GM21737 (cell line): ENCODE results near the gene IL2RG.

ENCODE experiments used
- ATAC-seq: cut with Tn5 transposase; IDR thresholded peaks from one replicate; pipeline ENCODE4 v1.9.1; 2021; ENCODE audit warnings: mild to moderate bottlenecking, moderate library complexity; ENCODE audit not compliant: unreplicated experiment

IL2RG gene

DNA sequence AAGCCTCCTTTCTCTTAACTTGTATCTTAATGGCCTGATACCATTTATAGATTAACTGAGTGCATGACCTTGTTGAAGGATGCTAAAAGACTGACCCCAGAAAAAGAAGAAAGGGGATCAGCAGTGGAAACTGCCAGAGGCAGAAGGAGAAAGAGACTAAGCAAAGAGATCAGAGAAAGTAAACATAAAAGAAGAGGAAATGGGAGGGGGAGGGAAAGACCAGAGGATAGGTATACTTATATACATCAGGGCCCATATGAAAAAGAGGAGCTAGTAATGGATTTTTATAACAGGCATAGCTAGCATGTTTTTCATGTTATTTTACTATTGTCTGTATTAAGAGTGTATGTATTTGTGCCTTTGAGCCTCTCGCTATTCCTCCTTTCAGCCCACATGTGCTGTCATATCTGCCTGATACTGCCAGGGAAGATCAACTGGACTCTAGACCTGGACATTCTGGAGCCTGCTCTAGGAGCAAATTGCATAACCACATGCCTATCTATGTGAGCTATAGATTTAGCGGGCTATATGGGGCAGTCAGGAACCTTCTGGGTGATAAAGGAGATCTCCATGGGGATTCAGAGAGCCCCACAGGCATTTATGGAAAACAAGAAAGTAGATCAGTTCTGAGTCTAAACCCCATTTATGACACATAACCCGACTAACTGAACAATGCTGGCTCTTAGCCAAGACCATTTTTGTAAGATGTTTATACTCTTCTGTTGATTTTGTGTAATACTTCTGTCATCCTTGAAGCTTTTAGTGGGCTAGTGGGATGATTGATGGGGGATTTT, 29.9 kb downstream of the IL2RG start:
- no peak for ATAC-seq

- ATAC-seq = no peak
These were observed 40.8 kb downstream of the IL2RG start for GRCh38 chrX:71070531-71070930.

GRCh38 chrX:71068044-71068918, 43.1 kb downstream of the IL2RG start, which contains the start of gene SNX12:
Gene SNX12, minus strand, starts transcription at chrX:71068334. Its CDS starts 28 bp downstream, at chrX:71068306.
- ATAC-seq = peak; percentile 94

DNA sequence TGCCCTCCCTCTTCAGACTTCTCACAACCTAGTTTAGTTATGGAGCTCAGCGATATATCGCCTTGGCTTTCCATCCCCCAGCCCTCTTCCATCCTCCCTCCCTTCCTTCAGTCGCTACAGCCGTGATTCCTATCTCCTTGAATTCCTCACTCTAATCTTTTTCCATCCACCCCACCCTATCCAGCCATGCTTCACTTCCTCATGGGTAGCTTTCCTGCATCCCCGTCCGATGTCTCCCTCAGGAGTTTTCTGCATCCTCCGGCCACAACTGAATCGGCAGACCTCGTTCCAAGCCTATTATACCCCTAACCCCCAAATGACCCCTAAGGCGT, 43.7 kb downstream of the IL2RG start:
- no peak for ATAC-seq

DNA sequence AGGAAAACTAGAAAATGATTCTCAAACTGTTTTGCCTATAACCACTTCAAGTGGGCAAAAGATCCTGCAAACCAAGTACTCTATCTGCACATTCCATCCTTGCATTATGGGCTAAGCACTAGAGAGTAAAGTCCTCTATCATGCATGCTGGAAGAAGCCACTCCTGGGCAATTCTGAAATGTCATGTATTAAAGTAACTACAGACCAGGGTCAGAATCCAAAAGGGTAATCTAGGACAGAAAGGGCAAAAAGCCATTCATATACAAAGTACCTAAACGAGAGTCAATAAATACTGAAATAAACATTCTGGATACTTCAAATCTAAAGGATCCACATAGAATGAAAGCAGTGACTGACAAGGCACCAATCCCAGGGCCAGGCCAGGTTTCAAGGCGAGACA, 44.3 kb downstream of the IL2RG start:
- no peak for ATAC-seq

DNA sequence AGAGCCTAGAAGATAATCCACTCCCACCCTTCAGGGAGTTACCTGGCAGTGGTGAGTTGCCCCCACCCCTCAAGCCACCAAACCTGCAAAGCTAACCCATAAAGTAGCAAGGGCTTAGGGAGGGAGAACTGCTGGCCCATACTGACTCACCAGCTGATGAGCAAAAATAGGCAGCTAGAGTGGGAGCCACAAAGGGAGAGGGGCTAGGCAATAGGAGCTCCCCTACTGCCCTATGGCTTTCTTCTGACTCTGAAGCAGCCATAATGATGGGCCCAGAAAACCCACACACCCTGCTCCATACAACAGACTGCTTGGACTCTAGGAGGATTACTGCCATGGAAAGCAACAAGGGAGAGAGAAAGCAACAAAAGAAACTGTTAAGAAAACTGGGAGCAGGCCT, 51.2 kb downstream of the IL2RG start:
- no peak for ATAC-seq

DNA sequence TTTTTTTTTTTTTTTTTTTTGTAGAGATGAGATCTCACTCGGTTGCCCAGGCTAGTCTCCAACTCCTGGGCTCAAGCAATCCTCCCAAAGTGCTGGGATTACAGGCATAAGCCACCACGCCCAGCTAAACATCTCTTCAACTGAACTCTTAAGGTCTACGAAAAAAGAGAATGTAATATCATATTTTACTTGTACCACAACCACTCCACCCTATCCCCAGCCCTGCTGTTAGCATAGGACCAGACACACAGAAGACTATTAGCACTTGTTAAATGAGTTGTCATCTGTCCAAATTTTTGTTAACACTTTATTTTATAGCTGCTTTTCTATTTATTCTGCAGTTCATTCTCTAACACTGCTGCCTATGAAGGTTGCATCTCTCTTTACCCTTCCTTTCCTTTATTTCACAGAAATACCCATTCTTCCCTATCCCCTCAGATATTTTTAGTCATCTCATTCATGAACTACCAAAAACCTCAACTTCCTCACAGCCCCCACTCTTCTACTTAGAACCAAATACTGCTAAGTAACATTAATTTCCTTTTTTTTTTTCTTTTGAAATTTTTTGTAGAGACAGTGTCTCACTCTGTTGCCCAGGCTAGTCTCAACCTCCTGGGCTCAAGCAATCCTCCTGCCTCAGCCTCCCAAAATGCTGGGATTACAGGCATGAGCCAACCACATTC, 53.4 kb downstream of the IL2RG start:
- ATAC-seq = no peak
